ENCODE data around the gene TMCC1. TPM values are rescaled to one million over a fixed set of nuclear protein-coding genes. Genes with fewer than 3 reads are reported as not detected.

The TMCC1 gene
- total RNA-seq, 1 donor from 2014 or later, result 33.4 TPM

- H3K27ac ChIP-seq, result no peak overlapping the region
These were observed 205.1 kb downstream of the TMCC1 start for GRCh38 chr3:129688271-129688895.

GRCh38 chr3:129687586-129688125 is 205.9 kb downstream of the TMCC1 start:
- no peak for TF ChIP-seq CTCF (IDR thresholded peaks at IDR 0.05)
- H3K27ac ChIP-seq, result no peak overlapping the region
- no peak for ATAC-seq
- no peaks in the 10 kb centered on the region for H3K27me3 ChIP-seq (ENCODE audit: low read depth)
- no peaks in the 10 kb centered on the region for H3K36me3 ChIP-seq
- DNase-seq, result no peak
- no peak overlapping the region for H3K4me3 ChIP-seq
- no peaks in the 10 kb centered on the region for H3K9me3 ChIP-seq
- peaks cover 12% of the 10 kb centered on the region for H3K4me1 ChIP-seq
- intact Hi-C loops (cut with DNase I), result no loop called here

More at GRCh38 chr3:129688271-129688895, 205.1 kb downstream of the TMCC1 start:
- Histone ChIP-seq H3K36me3 (no peaks in the 10 kb centered on the region), H3K4me3 (peak overlapping the region; percentile 30), H3K27me3 (ENCODE audit: low read depth) (no peaks in the 10 kb centered on the region), H3K9me3 (no peaks in the 10 kb centered on the region), H3K4me1 (peaks cover 12% of the 10 kb centered on the region)
- DNase-seq (peak; percentile 61), ATAC-seq (peak; percentile 23 to 29)
- TF ChIP-seq CTCF (IDR thresholded peaks at IDR 0.05), result no peak
- intact Hi-C loops (cut with DNase I), result no loop called here

GRCh38 chr3:129686941-129687340 is 206.6 kb downstream of the TMCC1 start:
- intact Hi-C loops (cut with DNase I), result no loop called here
- Histone ChIP-seq H3K4me3 (no peak overlapping the region), H3K27me3 (ENCODE audit: low read depth) (no peaks in the 10 kb centered on the region), H3K9me3 (no peaks in the 10 kb centered on the region), H3K27ac (no peak overlapping the region), H3K36me3 (no peaks in the 10 kb centered on the region), H3K4me1 (peaks cover 12% of the 10 kb centered on the region)
- peak; percentile 82 to 91 for ATAC-seq
- TF ChIP-seq CTCF (IDR thresholded peaks at IDR 0.05), result no peak
- DNase-seq, result no peak

GRCh38 chr3:129684270-129684669 is 209.2 kb downstream of the TMCC1 start:
- no peaks in the 10 kb centered on the region for H3K27me3 ChIP-seq (ENCODE audit: low read depth)
- ATAC-seq (no peak), DNase-seq (no peak)
- H3K4me1 ChIP-seq, result peaks cover 12% of the 10 kb centered on the region
- no peak overlapping the region for H3K4me3 ChIP-seq
- H3K36me3 ChIP-seq, result no peaks in the 10 kb centered on the region
- no peak overlapping the region for H3K27ac ChIP-seq
- TF ChIP-seq CTCF (IDR thresholded peaks at IDR 0.05), result no peak
- intact Hi-C loops (cut with DNase I), result no loop called here
- H3K9me3 ChIP-seq, result no peaks in the 10 kb centered on the region

- DNase-seq (no peak), ATAC-seq (no peak)
- no peaks in the 10 kb centered on the region for H3K9me3 ChIP-seq
- H3K4me3 ChIP-seq, result no peak overlapping the region
- H3K27ac ChIP-seq, result no peak overlapping the region
- no peaks in the 10 kb centered on the region for H3K27me3 ChIP-seq (ENCODE audit: low read depth)
- no peaks in the 10 kb centered on the region for H3K36me3 ChIP-seq
- peaks cover 11% of the 10 kb centered on the region for H3K4me1 ChIP-seq
- intact Hi-C loops (cut with DNase I), result no loop called here
- no peak for TF ChIP-seq CTCF (IDR thresholded peaks at IDR 0.05)
These were observed 210.3 kb downstream of the TMCC1 start for GRCh38 chr3:129683201-129683600.

All from lower lobe of right lung (tissue), 2 donors.